ENCODE measurements around the gene USP35. TPM values are rescaled to one million over a fixed set of nuclear protein-coding genes. Genes with fewer than 3 reads are reported as not detected.
A peak's percentile ranks its signal among the peaks of the same experiment; 100 is the strongest.

Gene USP35
- total RNA-seq, 1 donor from 2014 or later, result 11.8 TPM

DNA sequence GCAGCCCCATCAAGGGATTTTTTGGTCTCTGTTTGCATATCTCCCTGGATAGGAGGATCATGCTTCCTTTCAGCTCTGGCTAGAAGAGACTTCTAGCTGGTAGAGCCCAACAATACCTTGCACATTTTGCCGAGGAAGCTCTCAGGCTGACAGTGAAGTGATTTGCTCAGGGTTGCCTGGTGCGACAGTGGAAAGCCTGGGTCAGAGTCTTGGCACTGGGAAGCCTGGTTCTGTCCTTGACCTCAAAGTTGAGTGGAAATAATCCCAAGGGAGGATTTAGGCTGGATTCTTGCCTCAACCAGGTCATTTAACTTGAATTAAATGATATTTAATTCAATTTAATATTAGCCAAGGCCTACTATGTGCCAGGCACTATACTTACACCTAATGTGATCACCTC, 24.9 kb upstream of the USP35 start:
- no peak overlapping the region for H3K27ac ChIP-seq
- no peaks in the 10 kb centered on the region for H3K27me3 ChIP-seq
- H3K9me3 ChIP-seq, result no peaks in the 10 kb centered on the region
- no peaks in the 10 kb centered on the region for H3K36me3 ChIP-seq
- no peak for TF ChIP-seq POLR2A (IDR thresholded peaks at IDR 0.05)
- TF ChIP-seq POLR2AphosphoS5 (IDR thresholded peaks at IDR 0.05; ENCODE audit: insufficient read depth in 1 of 2, low read depth in 1 of 2), result no peak
- TF ChIP-seq CTCF (IDR thresholded peaks at IDR 0.05), result no peak
- intact Hi-C loops (cut with DNase I), result no loop called here
- no peak overlapping the region for H3K4me3 ChIP-seq
- DNase-seq (ENCODE audit: extremely low spot score in 2 of 2), result no peak
- H3K4me1 ChIP-seq, result peaks cover 28% of the 10 kb centered on the region

GRCh38 chr11:78164471-78164870, 24.2 kb upstream of the USP35 start:
- no peak for DNase-seq (ENCODE audit: extremely low spot score in 2 of 2)
- no peaks in the 10 kb centered on the region for H3K27me3 ChIP-seq
- H3K9me3 ChIP-seq, result no peaks in the 10 kb centered on the region
- no peak overlapping the region for H3K27ac ChIP-seq
- H3K4me1 ChIP-seq, result peaks cover 28% of the 10 kb centered on the region
- TF ChIP-seq CTCF (IDR thresholded peaks at IDR 0.05) (no peak), POLR2AphosphoS5 (IDR thresholded peaks at IDR 0.05; ENCODE audit: insufficient read depth in 1 of 2, low read depth in 1 of 2) (no peak), POLR2A (IDR thresholded peaks at IDR 0.05) (no peak)
- no peaks in the 10 kb centered on the region for H3K36me3 ChIP-seq
- H3K4me3 ChIP-seq, result no peak overlapping the region
- intact Hi-C loops (cut with DNase I), result no loop called here

- TF ChIP-seq POLR2A (IDR thresholded peaks at IDR 0.05) (no peak), CTCF (IDR thresholded peaks at IDR 0.05) (no peak), POLR2AphosphoS5 (IDR thresholded peaks at IDR 0.05; ENCODE audit: insufficient read depth in 1 of 2, low read depth in 1 of 2) (no peak)
- Histone ChIP-seq H3K4me3 (no peak overlapping the region), H3K4me1 (peaks cover 30% of the 10 kb centered on the region), H3K36me3 (no peaks in the 10 kb centered on the region), H3K27me3 (no peaks in the 10 kb centered on the region), H3K9me3 (no peaks in the 10 kb centered on the region), H3K27ac (peak overlapping the region; percentile 55)
- no peak for DNase-seq (ENCODE audit: extremely low spot score in 2 of 2)
- intact Hi-C loops (cut with DNase I), result no loop called here
Observed at GRCh38 chr11:78166855-78167469, 21.8 kb upstream of the USP35 start.

DNA sequence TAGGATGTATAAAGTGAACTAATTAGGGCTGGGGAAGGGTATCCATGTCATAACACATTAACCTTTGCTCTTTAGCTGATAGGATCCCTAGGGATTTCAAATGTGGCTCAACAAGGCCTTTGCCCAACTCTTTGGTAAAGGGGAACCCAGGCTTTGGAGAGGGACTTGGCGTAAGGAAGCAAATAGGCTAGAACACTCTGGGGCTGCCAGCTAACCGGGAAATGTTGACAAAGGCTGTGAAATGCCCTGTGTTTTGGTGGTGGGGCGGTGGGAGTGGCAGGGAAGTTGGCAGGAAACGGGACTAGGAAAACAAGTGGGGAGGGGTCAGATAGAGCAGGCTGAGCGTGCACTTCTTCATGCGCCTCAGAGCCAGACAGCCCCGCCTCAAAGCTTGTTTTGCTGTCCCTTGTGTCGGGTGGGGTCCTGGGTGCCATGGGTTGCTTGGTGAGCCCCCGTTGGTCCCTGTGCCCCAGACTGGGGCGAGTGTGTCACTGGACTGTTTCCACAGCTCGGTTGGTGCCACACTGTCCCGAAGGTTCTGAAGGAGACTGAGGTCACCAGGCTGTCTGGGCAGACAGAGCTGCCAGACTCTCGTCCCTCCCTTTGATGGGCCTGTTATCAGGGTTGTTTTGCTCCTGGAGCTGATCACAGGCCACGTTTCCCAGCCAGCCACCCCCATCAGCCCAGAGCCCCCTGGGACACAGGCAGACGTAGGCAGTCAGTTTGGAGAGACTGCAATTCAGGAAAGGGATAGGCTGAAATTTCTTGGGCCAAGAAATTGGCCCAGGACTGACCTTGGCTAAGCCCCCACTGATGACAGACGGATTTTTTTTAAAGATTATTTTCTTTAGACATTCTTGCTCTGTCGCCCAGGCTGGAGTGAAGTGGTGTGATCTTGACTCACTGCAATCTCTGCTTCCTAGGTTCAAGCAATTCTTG, 19.9 kb upstream of the USP35 start:
- no peak for DNase-seq (ENCODE audit: extremely low spot score in 2 of 2)
- H3K27ac ChIP-seq, result peak overlapping the region; percentile 87
- H3K9me3 ChIP-seq, result no peaks in the 10 kb centered on the region
- no peaks in the 10 kb centered on the region for H3K27me3 ChIP-seq
- intact Hi-C loops (cut with DNase I), result no loop called here
- peaks cover 0 to 9% of the 10 kb centered on the region in 2 donors for H3K36me3 ChIP-seq
- peak; percentile 65 to 87 for TF ChIP-seq POLR2AphosphoS5 (IDR thresholded peaks at IDR 0.05; ENCODE audit: insufficient read depth in 1 of 2, low read depth in 1 of 2)
- TF ChIP-seq POLR2A (IDR thresholded peaks at IDR 0.05), result no peak
- peaks cover 21% of the 10 kb centered on the region for H3K4me1 ChIP-seq
- H3K4me3 ChIP-seq, result no peak overlapping the region

DNA sequence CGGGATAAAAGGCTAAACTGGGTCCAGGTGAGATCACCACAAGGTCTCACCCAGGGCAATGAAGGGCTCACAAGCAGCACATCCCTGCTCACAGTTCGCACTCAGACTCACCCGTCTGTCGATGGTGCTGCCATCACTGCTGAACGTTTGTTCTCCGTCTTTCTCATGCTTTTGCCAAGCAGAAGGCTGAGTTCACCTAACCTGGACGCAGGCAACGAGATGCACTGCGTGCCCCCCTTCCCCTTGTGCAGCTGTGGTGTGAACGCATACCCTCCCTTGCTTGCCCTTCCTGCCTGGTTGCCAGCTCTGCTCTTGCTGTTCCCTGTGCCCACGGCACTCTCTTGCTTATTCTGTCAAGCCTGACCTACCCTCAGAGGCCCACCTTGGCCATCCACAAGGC, 18.3 kb upstream of the USP35 start:
- H3K27me3 ChIP-seq, result no peaks in the 10 kb centered on the region
- no peak overlapping the region for H3K4me3 ChIP-seq
- peak overlapping the region; percentile 87 for H3K27ac ChIP-seq
- no peaks in the 10 kb centered on the region for H3K9me3 ChIP-seq
- peaks cover 0 to 10% of the 10 kb centered on the region in 2 donors for H3K36me3 ChIP-seq
- TF ChIP-seq POLR2AphosphoS5 (IDR thresholded peaks at IDR 0.05; ENCODE audit: insufficient read depth in 1 of 2, low read depth in 1 of 2) (no peak), CTCF (IDR thresholded peaks at IDR 0.05) (no peak), POLR2A (IDR thresholded peaks at IDR 0.05) (no peak)
- DNase-seq (ENCODE audit: extremely low spot score in 2 of 2), result no peak
- peaks cover 21% of the 10 kb centered on the region for H3K4me1 ChIP-seq
- intact Hi-C loops (cut with DNase I), result no loop called here
